ENCODE measurements around the gene PLPP7. TPM values are rescaled to one million over a fixed set of nuclear protein-coding genes. Genes with fewer than 3 reads are reported as not detected.

PLPP7 gene
- total RNA-seq, 2 experiments from 2014 or later = 0.11 to 0.16 TPM

DNA sequence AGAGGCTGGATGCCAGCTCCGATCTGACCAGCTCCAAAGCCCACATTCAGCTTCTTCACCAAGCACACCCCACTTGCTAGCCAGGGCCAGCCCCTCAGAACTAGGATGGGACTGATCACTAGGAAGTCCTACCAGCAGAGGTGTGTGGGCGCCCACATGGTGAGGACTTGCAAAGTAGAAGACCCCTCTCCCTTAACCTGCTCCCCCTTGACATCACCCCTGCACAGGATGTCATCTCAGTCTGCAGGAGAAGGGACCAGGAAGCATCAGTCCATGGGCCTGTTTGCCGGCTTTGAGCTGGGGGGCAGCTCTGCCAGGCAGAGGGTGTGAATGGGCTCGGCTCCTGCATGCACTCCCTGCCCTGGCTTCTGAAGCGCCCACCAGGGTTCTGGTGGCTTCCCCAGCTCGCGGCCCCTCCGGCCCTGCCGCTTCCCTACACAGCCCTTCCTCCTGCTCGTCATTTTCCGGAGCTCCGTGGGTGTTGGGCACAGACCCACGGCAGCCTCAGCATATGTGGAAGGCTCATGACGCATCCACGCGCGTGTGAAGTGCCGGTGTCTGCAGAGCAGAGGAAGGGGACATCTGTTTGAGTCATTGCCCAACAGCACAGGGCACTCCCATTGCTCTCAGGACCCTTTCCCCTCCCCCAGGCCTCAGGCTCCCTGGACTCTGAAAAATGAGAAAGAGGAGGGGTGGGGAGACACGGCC, 9.5 kb upstream of the PLPP7 start:
- no peak overlapping the region for H3K4me2 ChIP-seq (ENCODE audit: low read length)
- 0 out of 2 replicates have a peak, but pooled peaks cover 9% of the 10 kb centered on the region for H3K36me3 ChIP-seq (ENCODE audit: insufficient read depth, low read length)
- TF ChIP-seq EZH2phosphoT487 (IDR thresholded peaks at IDR 0.05; ENCODE audit: borderline replicate concordance, low read depth, low read length) = no peak
- TF ChIP-seq, protein P1, sequence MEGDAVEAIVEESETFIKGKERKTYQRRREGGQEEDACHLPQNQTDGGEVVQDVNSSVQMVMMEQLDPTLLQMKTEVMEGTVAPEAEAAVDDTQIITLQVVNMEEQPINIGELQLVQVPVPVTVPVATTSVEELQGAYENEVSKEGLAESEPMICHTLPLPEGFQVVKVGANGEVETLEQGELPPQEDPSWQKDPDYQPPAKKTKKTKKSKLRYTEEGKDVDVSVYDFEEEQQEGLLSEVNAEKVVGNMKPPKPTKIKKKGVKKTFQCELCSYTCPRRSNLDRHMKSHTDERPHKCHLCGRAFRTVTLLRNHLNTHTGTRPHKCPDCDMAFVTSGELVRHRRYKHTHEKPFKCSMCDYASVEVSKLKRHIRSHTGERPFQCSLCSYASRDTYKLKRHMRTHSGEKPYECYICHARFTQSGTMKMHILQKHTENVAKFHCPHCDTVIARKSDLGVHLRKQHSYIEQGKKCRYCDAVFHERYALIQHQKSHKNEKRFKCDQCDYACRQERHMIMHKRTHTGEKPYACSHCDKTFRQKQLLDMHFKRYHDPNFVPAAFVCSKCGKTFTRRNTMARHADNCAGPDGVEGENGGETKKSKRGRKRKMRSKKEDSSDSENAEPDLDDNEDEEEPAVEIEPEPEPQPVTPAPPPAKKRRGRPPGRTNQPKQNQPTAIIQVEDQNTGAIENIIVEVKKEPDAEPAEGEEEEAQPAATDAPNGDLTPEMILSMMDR (conservative IDR thresholded peaks at IDR 0.05; ENCODE audit: low read length) = no peak
- ChIA-PET CTCF (ENCODE audit: unreplicated experiment) (interaction anchor here (0.9 kb wide), 1 partner anchor 117 kb away, joined by 3 read pairs; no protein-coding TSS in a partner anchor), POLR2A (interaction anchor here (0.5 kb wide), 1 partner anchor 30 kb away, joined by 3 read pairs; no protein-coding TSS in a partner anchor)
- no peaks in the 10 kb centered on the region for H3K9me3 ChIP-seq (ENCODE audit: low read length)
- no peak overlapping the region for H2AFZ ChIP-seq (ENCODE audit: low read length)
- H4K20me1 ChIP-seq (ENCODE audit: insufficient read depth, low read length) = no peaks in the 10 kb centered on the region
- H3K4me3 ChIP-seq (ENCODE audit: low read depth, low read length, poor library complexity, severe bottlenecking) = no peak overlapping the region
- no TSS peak for BruUV-seq (replicated peaks)
- H3K4me1 ChIP-seq (ENCODE audit: insufficient read depth, low read length, poor library complexity, severe bottlenecking) = peaks cover 6% of the 10 kb centered on the region
- H3K79me2 ChIP-seq (ENCODE audit: insufficient read depth, low read depth, low read length) = peaks cover 14% of the 10 kb centered on the region
- no peaks in the 10 kb centered on the region for H3K9me2 ChIP-seq (ENCODE audit: insufficient read depth, low read length)
- no peak overlapping the region for H3K27ac ChIP-seq (ENCODE audit: low read depth, low read length, poor library complexity, severe bottlenecking)
- no peak for DNase-seq (ENCODE audit: low spot score)
- intact Hi-C loops (cut with micrococcal nuclease; ENCODE audit: unreplicated experiment) = loop anchor here (5.0 to 10.0 kb wide), 3 partner anchors 38 to 457 kb away; no protein-coding TSS in a partner anchor

DNA sequence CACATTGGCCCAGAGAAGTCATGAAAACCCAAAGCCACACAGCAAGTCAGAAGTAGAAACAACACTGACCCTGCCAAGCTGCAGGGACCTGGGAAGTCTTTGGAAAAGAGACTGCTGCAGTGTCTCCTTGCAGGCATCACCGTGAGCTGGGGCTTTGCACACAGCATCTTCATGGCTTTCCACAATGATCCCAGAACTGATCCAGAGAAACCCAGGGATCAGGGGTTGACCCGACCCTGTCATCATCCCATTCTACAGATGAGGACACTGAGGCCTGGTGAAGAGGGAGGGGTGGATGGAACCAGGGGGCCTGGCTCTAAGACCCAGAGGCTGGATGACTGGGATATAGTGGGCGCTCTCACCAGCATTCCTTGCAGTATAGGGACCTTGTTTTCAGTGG, 8.9 kb upstream of the PLPP7 start:
- intact Hi-C loops (cut with micrococcal nuclease; ENCODE audit: unreplicated experiment) = no loop called here
- Histone ChIP-seq H2AFZ (ENCODE audit: low read length) (no peak overlapping the region), H3K4me2 (ENCODE audit: low read length) (no peak overlapping the region), H3K79me2 (ENCODE audit: insufficient read depth, low read depth, low read length) (peaks cover 7% of the 10 kb centered on the region; the same call in 1 of the 2 replicates), H3K4me3 (ENCODE audit: low read depth, low read length, poor library complexity, severe bottlenecking) (no peak overlapping the region), H3K9me3 (ENCODE audit: low read length) (no peaks in the 10 kb centered on the region), H3K9me2 (ENCODE audit: insufficient read depth, low read length) (no peaks in the 10 kb centered on the region), H3K36me3 (ENCODE audit: insufficient read depth, low read length) (0 out of 2 replicates have a peak, but pooled peaks cover 5% of the 10 kb centered on the region), H3K4me1 (ENCODE audit: insufficient read depth, low read length, poor library complexity, severe bottlenecking) (peaks cover 6% of the 10 kb centered on the region), H3K27ac (ENCODE audit: low read depth, low read length, poor library complexity, severe bottlenecking) (no peak overlapping the region), H4K20me1 (ENCODE audit: insufficient read depth, low read length) (no peaks in the 10 kb centered on the region)
- ChIA-PET POLR2A (interaction anchor here (0.5 kb wide), 1 partner anchor 30 kb away, joined by 3 read pairs; no protein-coding TSS in a partner anchor), CTCF (ENCODE audit: unreplicated experiment) (no interaction called here)
- BruUV-seq (replicated peaks) = no TSS peak
- TF ChIP-seq EZH2phosphoT487 (IDR thresholded peaks at IDR 0.05; ENCODE audit: borderline replicate concordance, low read depth, low read length) = no peak
- TF ChIP-seq, protein P1 (conservative IDR thresholded peaks at IDR 0.05; ENCODE audit: low read length) = no peak
- no peak for DNase-seq (ENCODE audit: low spot score)
